Measurements from ENCODE around the gene SDHC. TPM values are rescaled to one million over a fixed set of nuclear protein-coding genes. Genes with fewer than 3 reads are reported as not detected.

Gene SDHC
- total RNA-seq, 1 experiment from 2014 or later = 221 TPM

GRCh38 chr1:161299347-161299746, 14.8 kb upstream of the SDHC start:
- CTCF ChIA-PET = no interaction called here
- in situ Hi-C loops (cut with HindIII; ENCODE audit: low pct_unique_long_range_greater_than_20kb, low sequenced_read_pairs) (no loop called here), intact Hi-C loops (cut with micrococcal nuclease; ENCODE audit: unreplicated experiment) (no loop called here)
- BruUV-seq (replicated peaks) = no TSS peak
- DNase-seq (ENCODE audit: low read depth, low spot score) = no peak
- POLR2A ChIA-PET = no interaction called here
- TF ChIP-seq POLR2AphosphoS5 (IDR thresholded peaks at IDR 0.05; ENCODE audit: low read depth, low read length) (no peak), TCF7L2 (IDR thresholded peaks at IDR 0.05; ENCODE audit: low read depth, low read length) (no peak), CTCF (IDR thresholded peaks at IDR 0.05) (no peak), SIN3A (IDR thresholded peaks at IDR 0.05; ENCODE audit: borderline replicate concordance, insufficient read depth, low read depth, low read length) (no peak), REST (IDR thresholded peaks at IDR 0.05; ENCODE audit: insufficient read depth in 1 of 2, low read depth in 2 of 2, low read length in 1 of 2) (no peak)
- H3K27ac ChIP-seq (ENCODE audit: low read length) = no peak overlapping the region
- no peaks in the 10 kb centered on the region for H3K4me1 ChIP-seq (ENCODE audit: control insufficient read depth, insufficient read depth, low read length)
- H3K9me3 ChIP-seq (ENCODE audit: control insufficient read depth, insufficient read depth, low read depth, low read length) = no peaks in the 10 kb centered on the region
- no peak for ATAC-seq
- H3K4me3 ChIP-seq (ENCODE audit: low read depth in 2 of 2, low read length in 2 of 2) = no peak overlapping the region
- H3K36me3 ChIP-seq (ENCODE audit: control insufficient read depth, insufficient read depth, low read length) = no peaks in the 10 kb centered on the region
- H3K27me3 ChIP-seq (ENCODE audit: control insufficient read depth, insufficient read depth, low read length) = no peaks in the 10 kb centered on the region

DNA sequence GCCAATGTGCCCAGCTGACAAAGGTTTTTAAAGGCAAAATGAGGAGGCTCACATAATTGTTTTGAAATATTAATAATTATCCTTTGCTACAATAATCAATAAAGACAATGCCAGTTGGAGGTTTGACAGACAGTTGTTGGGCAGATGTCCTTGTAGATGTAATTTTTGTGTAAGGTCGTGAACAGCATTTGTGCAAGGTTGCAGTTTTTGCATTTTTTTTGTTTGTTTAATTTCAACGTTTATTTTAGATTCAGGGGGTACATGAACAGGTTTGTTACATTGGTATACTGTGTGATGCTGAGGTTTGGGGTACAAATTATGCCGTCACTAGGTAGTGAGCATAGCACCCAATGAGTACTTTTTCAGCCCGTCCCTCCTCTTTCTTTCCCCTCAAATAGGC, 13.7 kb upstream of the SDHC start:
- no peak for DNase-seq (ENCODE audit: low read depth, low spot score)
- Histone ChIP-seq H3K27me3 (ENCODE audit: control insufficient read depth, insufficient read depth, low read length) (no peaks in the 10 kb centered on the region), H3K36me3 (ENCODE audit: control insufficient read depth, insufficient read depth, low read length) (peaks cover under 1% of the 10 kb centered on the region; the same call in 1 of the 2 replicates), H3K27ac (ENCODE audit: low read length) (no peak overlapping the region), H3K9me3 (ENCODE audit: control insufficient read depth, insufficient read depth, low read depth, low read length) (no peaks in the 10 kb centered on the region), H3K4me3 (ENCODE audit: low read depth in 2 of 2, low read length in 2 of 2) (no peak overlapping the region), H3K4me1 (ENCODE audit: control insufficient read depth, insufficient read depth, low read length) (no peaks in the 10 kb centered on the region)
- CTCF ChIA-PET = interaction anchor here (0.6 kb wide), 1 partner anchor 98 kb away, joined by 3 read pairs; no protein-coding TSS in a partner anchor
- in situ Hi-C loops (cut with HindIII; ENCODE audit: low pct_unique_long_range_greater_than_20kb, low sequenced_read_pairs) (no loop called here), intact Hi-C loops (cut with micrococcal nuclease; ENCODE audit: unreplicated experiment) (no loop called here)
- ATAC-seq = no peak
- BruUV-seq (replicated peaks) = no TSS peak
- POLR2A ChIA-PET = no interaction called here
- TF ChIP-seq POLR2AphosphoS5 (IDR thresholded peaks at IDR 0.05; ENCODE audit: low read depth, low read length) (no peak), TCF7L2 (IDR thresholded peaks at IDR 0.05; ENCODE audit: low read depth, low read length) (no peak), SIN3A (IDR thresholded peaks at IDR 0.05; ENCODE audit: borderline replicate concordance, insufficient read depth, low read depth, low read length) (no peak)
